H1 (cell line): Measurements from ENCODE around the gene ZMIZ1.

Source experiments
- CEBPB ChIP-seq: IDR thresholded peaks from 2 replicates; pipeline ENCODE4 v1.6.1; 2012; ENCODE audit warnings: low read depth, low read length
- CTCF ChIP-seq, 3 experiments: IDR thresholded peaks; 1 replicate in 2 of 3; 2 replicates in 1 of 3; pipeline versions ENCODE4 v1.5.1 to v1.6.1; 2011; ENCODE audit warnings: low read length in 3 of 3, mild to moderate bottlenecking in 3 of 3, inconsistent platforms in 2 of 3, low read depth in 1 of 3, moderate library complexity in 1 of 3; ENCODE audit not compliant: insufficient read depth in 1 of 3; ENCODE audit errors: control extremely low read depth in 1 of 3
- EP300 ChIP-seq, 2 experiments: IDR thresholded peaks; 1 replicate in 1 of 2; 2 replicates in 1 of 2; pipeline ENCODE4 v1.6.1; 2011 to 2012; ENCODE audit warnings: low read depth in 2 of 2, low read length in 2 of 2, mild to moderate bottlenecking in 2 of 2, borderline replicate concordance in 1 of 2, inconsistent platforms in 1 of 2, moderate library complexity in 1 of 2
- EZH2 ChIP-seq: fragments of 200-600 bp; sonication (generic); IDR thresholded peaks from 2 replicates; pipeline ENCODE4 v1.7.1; 2012; ENCODE audit warnings: low read depth, mild to moderate bottlenecking, moderate library complexity, low read length, inconsistent platforms; ENCODE audit not compliant: severe bottlenecking
- HDAC6 ChIP-seq: IDR thresholded peaks from one replicate; pipeline ENCODE4 v1.7.1; 2012; ENCODE audit warnings: low read depth, mild to moderate bottlenecking, inconsistent platforms, low read length, moderate library complexity
- NRF1 ChIP-seq: IDR thresholded peaks from 2 replicates; pipeline ENCODE4 v1.6.1; 2011; ENCODE audit warnings: mild to moderate bottlenecking, low read depth, low read length, improper control_type of control experiment
- POLR2A ChIP-seq, 2 experiments: IDR thresholded peaks; 1 replicate in 1 of 2; 2 replicates in 1 of 2; pipeline ENCODE4 v1.6.1; 2011; ENCODE audit warnings: low read depth in 2 of 2, low read length in 2 of 2, mild to moderate bottlenecking in 2 of 2; ENCODE audit errors: control extremely low read depth in 1 of 2
- RBBP5 ChIP-seq: IDR thresholded peaks from 2 replicates; pipeline ENCODE4 v1.7.1; 2012; ENCODE audit warnings: low read depth, mild to moderate bottlenecking, inconsistent platforms, low read length, moderate library complexity, borderline replicate concordance
- SP1 ChIP-seq: IDR thresholded peaks from 2 replicates; pipeline ENCODE4 v1.6.1; 2011; ENCODE audit warnings: low read depth, low read length
- ZNF274 ChIP-seq: IDR thresholded peaks from 2 replicates; pipeline ENCODE4 v1.7.0; 2012; ENCODE audit warnings: low read length, borderline replicate concordance; ENCODE audit errors: extremely low read depth
- TF ChIP-seq, protein P1 (sequence below): IDR thresholded peaks from 2 replicates; pipeline ENCODE4 v1.6.1; 2011; ENCODE audit warnings: low read length, improper control_type of control experiment

DNA sequence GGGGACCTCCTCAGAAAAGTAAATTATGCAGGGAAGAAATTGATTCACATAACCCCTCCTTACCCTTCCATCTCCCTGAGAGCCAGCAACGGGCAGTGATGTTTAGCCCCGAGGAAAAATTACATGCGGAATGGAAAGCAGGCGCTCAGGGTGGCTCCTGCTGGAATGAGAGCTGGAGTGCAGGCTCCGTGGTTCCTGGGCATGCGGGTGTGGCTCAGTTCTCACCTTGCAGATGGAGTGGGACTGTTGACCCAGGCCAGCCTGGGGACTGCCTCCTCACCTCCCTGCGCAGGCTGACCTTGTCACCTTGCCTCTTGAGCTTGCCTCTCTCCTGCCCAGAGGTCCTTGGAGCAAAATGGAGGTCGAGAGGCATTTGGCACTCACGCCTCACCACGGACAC lies 195.2 kb downstream of the ZMIZ1 start:
- TF ChIP-seq CEBPB = no peak
- TF ChIP-seq POLR2A (IDR thresholded peaks at IDR 0.05; ENCODE audit: control extremely low read depth in 1 of 2, low read depth in 2 of 2, low read length in 2 of 2) = no peak
- TF ChIP-seq CTCF (IDR thresholded peaks at IDR 0.05; ENCODE audit: control extremely low read depth in 1 of 3, insufficient read depth in 1 of 3, low read depth in 1 of 3, low read length in 3 of 3) = no peak
- TF ChIP-seq EZH2 = no peak
- TF ChIP-seq EP300 (IDR thresholded peaks at IDR 0.05; ENCODE audit: borderline replicate concordance in 1 of 2, low read depth in 2 of 2, low read length in 2 of 2) = no peak
- no peak for TF ChIP-seq NRF1
- TF ChIP-seq RBBP5 = no peak
- TF ChIP-seq HDAC6 = no peak
- TF ChIP-seq ZNF274 = no peak
- TF ChIP-seq SP1 = no peak
- TF ChIP-seq, protein P1, sequence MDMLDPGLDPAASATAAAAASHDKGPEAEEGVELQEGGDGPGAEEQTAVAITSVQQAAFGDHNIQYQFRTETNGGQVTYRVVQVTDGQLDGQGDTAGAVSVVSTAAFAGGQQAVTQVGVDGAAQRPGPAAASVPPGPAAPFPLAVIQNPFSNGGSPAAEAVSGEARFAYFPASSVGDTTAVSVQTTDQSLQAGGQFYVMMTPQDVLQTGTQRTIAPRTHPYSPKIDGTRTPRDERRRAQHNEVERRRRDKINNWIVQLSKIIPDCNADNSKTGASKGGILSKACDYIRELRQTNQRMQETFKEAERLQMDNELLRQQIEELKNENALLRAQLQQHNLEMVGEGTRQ = no peak
